ENCODE data around the gene CDH12.
"Not testable (repeated sequence)": the region's sequence is repeated elsewhere in the genome, so short reads cannot be mapped to it uniquely, and the experiment has no call there.

CDH12 gene

GRCh38 chr5:22673131-22673530 is 180.0 kb downstream of the CDH12 start:
- DNase-seq, result no peak
- in situ Hi-C loops (cut with MboI; ENCODE audit: low pct_unique_long_range_greater_than_20kb, low sequenced_read_pairs), result no loop called here

DNA sequence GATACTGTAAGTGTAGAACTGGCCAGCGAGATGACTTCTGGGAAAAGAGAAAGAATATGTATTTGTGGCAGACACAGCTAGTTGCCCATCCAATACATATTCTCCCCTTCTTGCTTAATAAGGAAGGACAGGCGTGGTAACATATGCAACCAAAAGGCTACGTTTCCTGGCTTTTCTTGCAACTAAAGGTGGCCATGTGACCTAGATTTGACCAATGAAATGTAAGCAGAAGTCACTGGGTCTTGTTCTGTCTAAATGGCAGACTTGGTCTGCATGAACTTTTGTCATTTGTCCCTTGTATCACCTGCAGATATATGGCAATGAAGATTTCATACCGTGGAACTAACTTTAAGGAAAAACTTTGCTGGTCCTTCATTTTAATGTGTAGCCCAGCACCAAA is 183.8 kb downstream of the CDH12 start:
- in situ Hi-C loops (cut with MboI; ENCODE audit: low pct_unique_long_range_greater_than_20kb, low sequenced_read_pairs), result no loop called here
- DNase-seq, result no peak

DNA sequence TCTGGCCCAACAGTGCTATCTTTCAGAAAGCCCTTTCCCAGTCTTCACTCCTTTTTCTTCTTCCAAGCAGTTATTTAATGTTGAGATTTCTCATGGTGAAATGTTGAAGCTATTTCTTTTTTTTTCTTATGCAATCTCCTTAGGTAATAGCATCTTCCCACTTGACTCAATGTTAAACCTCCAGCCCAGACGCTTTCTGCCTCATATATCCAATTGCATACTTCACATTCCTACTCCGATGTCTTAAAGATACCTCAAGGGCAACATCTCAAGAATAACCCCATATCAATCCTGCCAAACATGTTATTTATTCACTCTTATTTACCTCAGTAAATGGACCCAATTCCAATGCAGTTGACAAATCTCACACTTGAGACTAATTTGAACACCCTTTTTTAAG is 187.3 kb downstream of the CDH12 start:
- in situ Hi-C loops (cut with MboI; ENCODE audit: low pct_unique_long_range_greater_than_20kb, low sequenced_read_pairs), result no loop called here
- DNase-seq, result no peak

DNA sequence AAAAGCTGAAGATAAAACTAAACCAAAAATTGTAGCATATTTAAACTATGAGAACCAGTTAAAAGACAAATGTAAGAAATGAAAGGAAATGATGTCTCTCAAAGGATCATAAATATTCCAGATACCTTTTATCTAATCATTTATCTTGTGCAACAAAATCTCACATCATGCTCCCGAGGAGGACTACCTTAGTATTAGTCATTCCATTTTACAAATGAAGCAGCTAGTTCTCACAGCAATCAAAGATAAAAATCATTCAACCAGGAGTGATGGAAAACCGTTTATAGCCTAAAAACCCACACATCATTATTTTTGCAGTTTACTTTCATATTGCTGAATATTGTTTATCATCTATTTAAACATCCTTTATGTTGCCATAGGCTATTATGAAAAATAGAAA is 190.0 kb downstream of the CDH12 start:
- in situ Hi-C loops (cut with MboI; ENCODE audit: low pct_unique_long_range_greater_than_20kb, low sequenced_read_pairs), result no loop called here

DNA sequence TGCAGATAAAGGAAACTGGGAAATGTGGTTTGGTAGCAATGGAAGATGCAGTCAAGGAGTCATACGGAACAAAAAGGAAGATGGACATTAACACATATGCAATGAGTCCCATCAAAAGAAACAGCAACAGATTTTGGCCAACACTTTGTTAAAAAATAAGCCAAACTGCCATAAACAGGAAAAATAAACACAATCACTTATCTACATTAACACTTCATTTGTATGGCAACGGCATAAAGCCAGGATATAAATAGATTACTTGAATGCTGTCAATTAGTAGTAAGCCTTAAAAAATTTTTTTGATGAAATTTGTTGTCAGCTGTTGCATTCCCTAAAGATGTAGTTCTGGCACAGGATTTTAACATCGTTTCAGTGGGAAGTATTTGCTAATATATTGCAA is 190.8 kb downstream of the CDH12 start:
- no peak for DNase-seq
- in situ Hi-C loops (cut with MboI; ENCODE audit: low pct_unique_long_range_greater_than_20kb, low sequenced_read_pairs), result no loop called here

More for the DNA sequence above, 190.0 kb downstream of the CDH12 start:
- no peak for DNase-seq

- in situ Hi-C loops (cut with MboI; ENCODE audit: low pct_unique_long_range_greater_than_20kb, low sequenced_read_pairs), result no loop called here
- no peak for DNase-seq
Measured at GRCh38 chr5:22651355-22651754, 201.8 kb downstream of the CDH12 start.

DNA sequence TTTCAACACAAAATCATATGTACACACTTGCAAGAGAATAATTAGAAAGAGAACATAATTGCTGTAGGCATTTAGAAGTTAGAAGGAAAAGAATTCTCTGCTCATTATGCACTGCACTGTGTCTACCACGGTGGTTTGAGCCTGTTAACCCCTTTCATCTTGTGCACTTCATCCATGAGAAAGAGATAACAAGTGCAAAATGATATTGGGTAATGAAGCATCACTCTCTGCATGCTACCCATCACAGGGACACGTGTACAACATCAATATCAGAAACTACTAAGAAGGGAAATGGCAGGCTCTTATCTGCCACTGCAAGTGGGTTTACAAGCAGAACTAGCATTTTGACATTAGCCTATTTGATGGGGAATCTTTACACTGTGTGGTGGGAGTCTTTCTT is 202.6 kb downstream of the CDH12 start:
- in situ Hi-C loops (cut with MboI; ENCODE audit: low pct_unique_long_range_greater_than_20kb, low sequenced_read_pairs), result no loop called here
- no peak for DNase-seq

- no peak for DNase-seq
- in situ Hi-C loops (cut with MboI; ENCODE audit: low pct_unique_long_range_greater_than_20kb, low sequenced_read_pairs), result no loop called here
Measured at GRCh38 chr5:22649074-22649473, 204.1 kb downstream of the CDH12 start.

DNA sequence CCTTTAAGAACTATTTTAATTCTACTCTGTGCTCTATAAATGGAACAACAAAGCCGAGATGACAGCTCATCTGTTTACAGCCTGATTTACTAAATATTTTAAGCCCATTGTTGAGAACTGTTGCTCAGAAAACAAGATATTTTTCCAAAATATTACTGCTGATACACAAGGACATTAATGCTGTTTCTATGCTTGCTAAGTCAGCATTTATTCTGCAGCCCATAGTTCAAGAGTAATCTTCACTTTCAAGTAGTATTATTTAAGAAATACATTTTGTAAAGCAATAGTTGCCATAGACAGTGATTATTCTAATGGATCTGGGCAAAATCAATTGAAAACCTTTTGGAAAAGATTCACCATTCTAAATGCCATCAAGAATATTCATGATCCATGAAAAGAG is 208.3 kb downstream of the CDH12 start:
- no peak for DNase-seq
- in situ Hi-C loops (cut with MboI; ENCODE audit: low pct_unique_long_range_greater_than_20kb, low sequenced_read_pairs), result no loop called here

DNA sequence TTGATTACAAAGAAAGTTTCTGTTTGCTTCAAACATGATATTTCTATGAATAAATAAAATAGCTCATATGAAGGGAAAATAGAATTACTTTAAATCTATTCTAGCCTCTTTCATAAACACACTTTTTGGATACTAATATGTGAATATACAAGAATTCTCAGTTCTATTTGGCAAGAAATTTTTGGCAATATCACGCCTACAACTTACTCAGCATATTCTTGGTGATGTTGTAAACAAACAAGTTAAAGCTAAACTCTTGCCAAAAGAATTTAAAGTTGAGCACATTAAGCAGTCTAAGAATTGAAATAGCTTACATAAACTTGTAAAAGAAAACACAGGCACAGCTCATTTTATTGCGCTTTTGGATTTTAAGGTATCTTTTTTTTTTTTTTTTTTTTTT is 209.8 kb downstream of the CDH12 start:
- no peak for DNase-seq
- in situ Hi-C loops (cut with MboI; ENCODE audit: low pct_unique_long_range_greater_than_20kb, low sequenced_read_pairs), result no loop called here

DNA sequence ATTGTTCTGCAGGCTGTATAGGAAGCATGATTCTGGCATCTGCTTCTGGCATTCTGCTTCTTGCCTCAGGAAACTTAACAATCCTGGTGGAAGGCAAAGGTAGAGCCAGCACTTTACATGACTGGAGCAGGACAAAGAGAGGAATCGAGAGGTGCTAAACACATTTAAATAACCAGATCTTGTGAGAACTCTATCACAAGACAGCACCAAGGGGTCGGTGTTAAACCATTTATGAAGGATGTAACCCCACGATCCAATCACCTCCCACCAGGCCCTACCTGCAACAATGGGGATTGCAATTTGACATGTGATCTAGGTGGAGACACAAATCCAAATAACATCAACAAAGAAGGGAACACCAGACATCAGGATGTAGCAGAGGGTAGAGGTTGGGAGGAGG is 221.5 kb downstream of the CDH12 start:
- in situ Hi-C loops (cut with MboI; ENCODE audit: low pct_unique_long_range_greater_than_20kb, low sequenced_read_pairs), result no loop called here
- DNase-seq, result no peak

DNA sequence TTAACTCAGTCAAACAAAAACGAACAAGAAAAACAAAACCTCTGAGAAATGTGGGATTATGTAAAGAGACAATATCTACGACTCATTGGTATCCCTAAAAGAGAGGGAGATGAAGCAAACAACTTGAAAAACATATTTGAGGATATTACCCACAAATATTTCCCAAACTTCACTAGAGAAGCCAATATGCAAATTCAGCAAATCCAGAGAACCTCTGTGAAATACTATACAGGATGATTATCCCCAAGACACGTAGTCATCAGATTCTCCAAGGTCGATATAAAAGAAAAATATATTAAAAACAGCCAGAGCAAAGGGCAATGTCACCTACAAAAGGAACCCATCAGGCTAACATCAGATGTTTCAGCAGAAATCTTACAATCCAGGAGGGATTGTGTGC is 226.1 kb downstream of the CDH12 start:
- no peak for DNase-seq
- in situ Hi-C loops (cut with MboI; ENCODE audit: low pct_unique_long_range_greater_than_20kb, low sequenced_read_pairs), result no loop called here

- in situ Hi-C loops (cut with MboI; ENCODE audit: low pct_unique_long_range_greater_than_20kb, low sequenced_read_pairs), result no loop called here
- no peak for DNase-seq
Measured at GRCh38 chr5:22625451-22625850, 227.7 kb downstream of the CDH12 start.

- no peak for DNase-seq
- in situ Hi-C loops (cut with MboI; ENCODE audit: low pct_unique_long_range_greater_than_20kb, low sequenced_read_pairs), result no loop called here
Measured at GRCh38 chr5:22621084-22621483, 232.1 kb downstream of the CDH12 start.

- in situ Hi-C loops (cut with MboI; ENCODE audit: low pct_unique_long_range_greater_than_20kb, low sequenced_read_pairs), result no loop called here
- no peak for DNase-seq
Measured at GRCh38 chr5:22615964-22616363, 237.2 kb downstream of the CDH12 start.

DNA sequence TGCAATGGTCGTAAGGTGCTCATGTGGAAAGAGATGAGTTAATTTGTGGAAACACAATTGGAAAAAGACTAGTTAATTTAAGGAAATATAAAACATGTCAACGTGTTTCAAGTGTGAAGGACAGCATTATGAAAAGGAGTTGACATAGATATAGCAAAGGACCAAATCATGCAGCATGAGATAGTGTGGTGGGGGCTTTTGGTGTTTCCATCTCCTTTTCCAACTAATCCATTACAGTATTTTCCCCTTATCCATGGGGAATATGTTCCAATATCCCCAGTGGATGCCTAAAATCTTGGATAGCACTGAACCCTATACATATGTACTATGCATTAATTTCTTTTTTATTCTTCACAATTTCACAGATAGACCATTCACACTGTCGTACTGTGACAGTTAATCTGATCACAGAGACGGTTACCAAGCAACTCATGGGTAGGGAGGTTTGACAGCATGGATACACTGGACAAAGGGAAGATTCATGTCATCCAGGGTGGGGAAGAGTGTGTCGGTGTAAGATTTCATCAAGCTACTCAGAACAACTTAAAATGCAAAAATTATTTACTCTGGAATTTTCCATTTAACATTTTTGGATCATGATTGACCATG is 238.6 kb downstream of the CDH12 start:
- no peak for DNase-seq
- in situ Hi-C loops (cut with MboI; ENCODE audit: low pct_unique_long_range_greater_than_20kb, low sequenced_read_pairs), result no loop called here

GRCh38 chr5:22612928-22613327 is 240.2 kb downstream of the CDH12 start:
- in situ Hi-C loops (cut with MboI; ENCODE audit: low pct_unique_long_range_greater_than_20kb, low sequenced_read_pairs), result no loop called here
- no peak for DNase-seq

- in situ Hi-C loops (cut with MboI; ENCODE audit: low pct_unique_long_range_greater_than_20kb, low sequenced_read_pairs), result no loop called here
- no peak for DNase-seq
Measured at GRCh38 chr5:22611327-22611726, 241.8 kb downstream of the CDH12 start.

DNA sequence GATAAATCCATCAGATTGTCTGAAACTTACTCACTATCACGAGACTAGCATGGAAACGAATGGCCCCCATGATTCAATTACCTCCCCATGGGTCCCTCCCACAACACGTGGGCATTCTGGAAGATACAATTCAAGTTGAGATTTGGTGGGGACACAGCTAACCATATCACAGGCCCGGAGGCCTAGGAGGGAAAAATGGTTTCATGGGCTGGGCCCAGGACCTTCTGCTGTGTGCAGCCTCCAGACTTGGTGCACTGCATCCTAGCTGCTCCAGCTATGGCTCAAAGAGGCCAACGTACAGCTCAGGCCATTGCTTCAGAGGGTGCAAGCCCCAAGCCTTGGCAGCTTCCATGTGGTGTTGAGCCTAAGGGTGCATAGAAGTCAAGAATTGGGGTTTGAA is 245.6 kb downstream of the CDH12 start:
- DNase-seq, result not testable (repeated sequence)

GRCh38 chr5:22605473-22605872 is 247.7 kb downstream of the CDH12 start:
- in situ Hi-C loops (cut with MboI; ENCODE audit: low pct_unique_long_range_greater_than_20kb, low sequenced_read_pairs), result no loop called here
- DNase-seq, result no peak

More for the DNA sequence above, 245.6 kb downstream of the CDH12 start:
- in situ Hi-C loops (cut with MboI; ENCODE audit: low pct_unique_long_range_greater_than_20kb, low sequenced_read_pairs), result not testable (repeated sequence)

GRCh38 chr5:22604711-22605110 is 248.4 kb downstream of the CDH12 start:
- no peak for DNase-seq
- in situ Hi-C loops (cut with MboI; ENCODE audit: low pct_unique_long_range_greater_than_20kb, low sequenced_read_pairs), result no loop called here

- in situ Hi-C loops (cut with MboI; ENCODE audit: low pct_unique_long_range_greater_than_20kb, low sequenced_read_pairs), result no loop called here
Measured at GRCh38 chr5:22598796-22599195, 254.3 kb downstream of the CDH12 start.

More at GRCh38 chr5:22598796-22599195, 254.3 kb downstream of the CDH12 start:
- DNase-seq, result no peak

Measured in KBM-7 (cell line).